Spinal cord (tissue), 10 donors: Measurements from ENCODE around the gene TRIM29. TPM values are rescaled to one million over a fixed set of nuclear protein-coding genes. Genes with fewer than 3 reads are reported as not detected.

ENCODE experiments used
- DNase-seq, 6 donors: peaks; one replicate each; pipeline versions ENCODE4 v3.0.0 to v3.0.0-alpha.2; 2013 to 2015; ENCODE audit warnings: low spot score in 6 of 6, low read depth in 4 of 6
- H3K27ac ChIP-seq: one replicate; pipeline ENCODE4 v1.5.1; 2013; ENCODE audit warnings: low read depth, low read length, control low read depth
- H3K27me3 ChIP-seq: one replicate; pipeline ENCODE4 v1.6.1; 2013; ENCODE audit warnings: low read length; ENCODE audit not compliant: control insufficient read depth, insufficient read depth
- H3K36me3 ChIP-seq: one replicate; pipeline ENCODE4 v1.6.1; 2013; ENCODE audit warnings: low read length; ENCODE audit not compliant: control insufficient read depth, insufficient read depth
- H3K4me1 ChIP-seq: one replicate; pipeline ENCODE4 v1.6.1; 2013; ENCODE audit warnings: low read length; ENCODE audit not compliant: control insufficient read depth, insufficient read depth
- H3K4me3 ChIP-seq: one replicate; pipeline ENCODE4 v1.5.1; 2013; ENCODE audit warnings: low read depth, low read length, control low read depth
- H3K9me3 ChIP-seq: one replicate; pipeline ENCODE4 v1.6.1; 2013; ENCODE audit warnings: low read length; ENCODE audit not compliant: control insufficient read depth, insufficient read depth
- WGBS: methylation state at CpG from one replicate; pipeline ENCODE4 v1.1.5; 2013; ENCODE audit warnings: missing lambda C conversion rate; ENCODE audit not compliant: insufficient coverage; 5-methylcytosine and 5-hydroxymethylcytosine counted together
- polyA plus RNA-seq, 2 donors: library from polyadenylated mRNA; unstranded; fragments of 120-200 nt; gene quantifications; one replicate each; pipeline ENCODE4 v1.2.1, GENCODE V29; 2013; ENCODE audit not compliant: insufficient read length in 2 of 2
- total RNA-seq, 2 donors: library from RNA; depleted of rRNA in 1 of 2; stranded (reverse); fragments of 120-200 nt in 1 of 2; fragments of >200 nt in 1 of 2; gene quantifications; one replicate each; pipeline versions ENCODE4 v1.2.3 to v1.2.4, GENCODE V29; 2013 to 2014
- donor health status: healthy.

TRIM29 gene
- total and polyA plus RNA-seq, 4 donors: 0.94 to 1.9 (median 1.5) TPM

GRCh38 chr11:120141113-120141767 is 3.3 kb upstream of the TRIM29 start:
- Histone ChIP-seq H3K9me3 (no peaks in the 10 kb centered on the region), H3K4me1 (no peaks in the 10 kb centered on the region), H3K36me3 (no peaks in the 10 kb centered on the region), H3K4me3 (no peak overlapping the region), H3K27me3 (peaks cover 2% of the 10 kb centered on the region), H3K27ac (no peak overlapping the region)
- WGBS: 85% methylated on average over 5 of the region's 5 CpGs
- no peak for DNase-seq

DNA sequence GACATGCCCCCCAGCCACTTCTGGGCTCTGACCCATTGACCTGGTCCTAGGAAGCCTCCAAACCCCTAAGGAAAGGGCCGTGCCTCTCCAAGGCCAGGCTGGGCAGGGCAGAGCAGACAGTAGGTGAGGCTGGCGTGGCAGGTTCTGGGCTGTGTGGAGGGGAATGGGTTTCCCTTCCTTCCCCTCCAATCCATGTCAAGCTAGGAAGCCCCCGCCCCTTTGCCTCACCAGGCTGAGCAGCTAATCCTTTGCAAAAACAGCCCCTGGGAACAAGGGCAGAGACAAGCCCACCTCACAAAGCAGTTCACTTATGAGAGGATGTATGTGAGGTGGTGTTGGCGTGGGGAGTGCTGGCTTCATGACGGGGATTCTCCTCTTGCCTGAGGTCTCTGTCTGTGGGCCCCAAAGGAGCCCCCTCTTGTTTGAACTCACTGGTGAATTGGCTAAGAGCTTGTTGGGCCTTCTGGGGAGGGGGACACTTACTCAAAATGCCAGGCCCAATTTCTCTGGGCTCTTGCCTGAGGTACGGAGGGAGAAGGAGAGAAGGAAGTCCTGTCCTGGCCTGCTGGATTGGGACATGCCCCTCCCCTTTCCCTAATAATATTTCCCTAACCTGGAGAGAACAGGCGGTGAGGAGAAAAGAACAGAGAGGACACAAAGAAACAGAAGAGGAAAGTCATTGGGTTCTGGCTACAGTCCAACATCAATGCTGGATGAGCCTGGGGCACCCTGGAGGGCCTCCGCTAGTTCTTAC is 1.6 kb upstream of the TRIM29 start:
- H3K27me3 ChIP-seq: no peaks in the 10 kb centered on the region
- no peak for DNase-seq
- no peak overlapping the region for H3K27ac ChIP-seq
- H3K4me1 ChIP-seq: no peaks in the 10 kb centered on the region
- H3K36me3 ChIP-seq: no peaks in the 10 kb centered on the region
- 86% methylated on average over 3 of the region's 8 CpGs for WGBS
- no peak overlapping the region for H3K4me3 ChIP-seq
- no peaks in the 10 kb centered on the region for H3K9me3 ChIP-seq

DNA sequence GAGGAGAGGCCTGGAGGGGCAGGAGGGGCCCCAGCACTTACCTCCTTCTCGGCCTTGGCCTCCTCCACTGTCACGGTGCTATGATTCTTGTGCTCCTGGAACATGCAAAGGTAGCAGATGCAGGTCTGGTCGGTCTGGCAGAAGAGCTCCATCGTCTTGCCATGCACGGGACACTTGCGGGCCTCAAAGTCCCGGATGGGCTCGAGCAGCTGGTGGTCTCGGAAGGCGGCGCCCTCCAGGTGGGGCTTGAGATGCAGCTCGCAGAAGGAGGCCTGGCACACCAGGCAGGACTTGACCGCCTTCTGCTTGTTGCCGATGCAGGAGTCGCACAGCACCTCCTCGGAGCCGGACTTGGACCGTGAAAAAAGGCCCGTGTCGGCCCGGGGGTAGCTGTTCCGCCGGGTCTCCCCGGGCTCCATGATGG is 714 bp downstream of the TRIM29 start:
- 95% methylated on average over 24 of the region's 24 CpGs for WGBS
- H3K4me3 ChIP-seq: no peak overlapping the region
- no peaks in the 10 kb centered on the region for H3K27me3 ChIP-seq
- no peaks in the 10 kb centered on the region for H3K4me1 ChIP-seq
- no peak overlapping the region for H3K27ac ChIP-seq
- no peaks in the 10 kb centered on the region for H3K9me3 ChIP-seq
- H3K36me3 ChIP-seq: no peaks in the 10 kb centered on the region
- no peak for DNase-seq

- WGBS: no CpG with 5 or more reads among the region's 7 CpGs
These were observed 1.6 kb downstream of the TRIM29 start for GRCh38 chr11:120136356-120136755.

DNA sequence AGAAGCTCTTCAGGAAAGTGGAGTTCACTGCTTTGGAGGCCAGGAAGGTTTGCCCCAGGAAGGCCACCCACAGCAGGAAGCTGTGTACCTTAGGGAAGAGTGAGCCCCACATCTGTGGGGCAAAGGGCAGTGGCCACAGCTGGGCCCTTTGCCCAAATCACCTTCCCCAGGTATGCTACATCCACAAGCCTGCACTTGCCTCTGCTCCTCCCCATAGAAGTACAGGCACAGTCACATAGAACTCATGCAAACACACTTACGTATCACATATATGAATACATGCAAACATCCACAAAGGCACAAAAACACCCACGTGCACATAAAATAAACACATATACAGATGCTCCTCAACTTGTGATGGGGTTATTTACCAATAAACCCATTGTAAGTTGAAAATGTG is 2.1 kb downstream of the TRIM29 start:
- no peaks in the 10 kb centered on the region for H3K36me3 ChIP-seq
- no peak overlapping the region for H3K4me3 ChIP-seq
- H3K4me1 ChIP-seq: no peaks in the 10 kb centered on the region
- no peak overlapping the region for H3K27ac ChIP-seq
- no peaks in the 10 kb centered on the region for H3K9me3 ChIP-seq
- no peaks in the 10 kb centered on the region for H3K27me3 ChIP-seq
- no peak for DNase-seq
- WGBS: no CpG with 5 or more reads among the region's 2 CpGs

More at GRCh38 chr11:120136356-120136755, 1.6 kb downstream of the TRIM29 start:
- Histone ChIP-seq H3K4me1 (no peaks in the 10 kb centered on the region), H3K4me3 (no peak overlapping the region), H3K27ac (no peak overlapping the region), H3K9me3 (no peaks in the 10 kb centered on the region), H3K27me3 (no peaks in the 10 kb centered on the region), H3K36me3 (no peaks in the 10 kb centered on the region)
- no peak for DNase-seq

DNA sequence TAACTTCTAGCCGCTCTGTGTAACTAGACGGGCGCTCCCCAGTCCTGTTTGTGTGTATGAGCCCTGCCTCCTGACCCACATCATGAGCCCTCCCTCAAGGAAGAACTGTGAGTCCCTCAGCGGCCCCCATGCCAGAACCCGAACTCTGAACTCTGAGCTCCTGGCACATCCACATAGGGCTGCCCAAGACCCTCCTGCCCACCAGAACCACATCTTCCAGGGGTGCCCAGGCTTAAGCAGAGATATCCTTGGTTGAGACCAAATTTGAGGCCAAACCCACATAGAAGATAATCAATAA is 3.0 kb downstream of the TRIM29 start:
- no peak for DNase-seq
- H3K4me3 ChIP-seq: no peak overlapping the region
- no peak overlapping the region for H3K27ac ChIP-seq
- no peaks in the 10 kb centered on the region for H3K4me1 ChIP-seq
- WGBS: 96% methylated on average over 5 of the region's 5 CpGs
- no peaks in the 10 kb centered on the region for H3K9me3 ChIP-seq
- no peaks in the 10 kb centered on the region for H3K36me3 ChIP-seq
- no peaks in the 10 kb centered on the region for H3K27me3 ChIP-seq

- Histone ChIP-seq H3K36me3 (no peaks in the 10 kb centered on the region), H3K4me1 (peaks cover 6% of the 10 kb centered on the region), H3K4me3 (no peak overlapping the region), H3K9me3 (no peaks in the 10 kb centered on the region), H3K27ac (no peak overlapping the region), H3K27me3 (no peaks in the 10 kb centered on the region)
- 94% methylated on average over 14 of the region's 14 CpGs for WGBS
- DNase-seq: no peak
These were observed 3.6 kb downstream of the TRIM29 start for GRCh38 chr11:120134106-120134930.

GRCh38 chr11:120133216-120134105 is 4.5 kb downstream of the TRIM29 start:
- Histone ChIP-seq H3K36me3 (no peaks in the 10 kb centered on the region), H3K4me3 (no peak overlapping the region), H3K4me1 (peaks cover 14% of the 10 kb centered on the region), H3K27me3 (no peaks in the 10 kb centered on the region), H3K9me3 (no peaks in the 10 kb centered on the region), H3K27ac (no peak overlapping the region)
- 88% methylated on average over 8 of the region's 11 CpGs for WGBS
- DNase-seq: no peak

- no CpG with 5 or more reads among the region's 4 CpGs for WGBS
- Histone ChIP-seq H3K36me3 (no peaks in the 10 kb centered on the region), H3K4me3 (no peak overlapping the region), H3K9me3 (no peaks in the 10 kb centered on the region), H3K27me3 (no peaks in the 10 kb centered on the region), H3K27ac (no peak overlapping the region), H3K4me1 (peaks cover 19% of the 10 kb centered on the region)
- no peak for DNase-seq
These were observed 5.2 kb downstream of the TRIM29 start for GRCh38 chr11:120132645-120133185.
